Endothelial cell (in vitro differentiated cells): Measurements from ENCODE around the gene VPS39. TPM values are rescaled to one million over a fixed set of nuclear protein-coding genes. Genes with fewer than 3 reads are reported as not detected.

Experiments used
- DNase-seq: peaks from one replicate; pipeline ENCODE4 v3.0.0; 2021; ENCODE audit warnings: low spot score
- H3K27ac Mint-ChIP-seq: one replicate; pipeline ENCODE4 v1.8.0; 2021; ENCODE audit warnings: mixed read lengths, inconsistent platforms; ENCODE audit not compliant: unreplicated experiment
- H3K27me3 Mint-ChIP-seq: one replicate; pipeline ENCODE4 v1.8.0; 2021; ENCODE audit warnings: mild to moderate bottlenecking, moderate library complexity, mixed read lengths, inconsistent platforms; ENCODE audit not compliant: unreplicated experiment
- H3K36me3 Mint-ChIP-seq: one replicate; pipeline ENCODE4 v1.8.0; 2021; ENCODE audit warnings: mild to moderate bottlenecking, low read depth, mixed read lengths, inconsistent platforms; ENCODE audit not compliant: unreplicated experiment
- H3K4me1 Mint-ChIP-seq: one replicate; pipeline ENCODE4 v1.8.0; 2021; ENCODE audit warnings: mild to moderate bottlenecking, mixed read lengths, inconsistent platforms; ENCODE audit not compliant: unreplicated experiment
- H3K4me3 Mint-ChIP-seq: one replicate; pipeline ENCODE4 v1.8.0; 2021; ENCODE audit warnings: mild to moderate bottlenecking, mixed read lengths, inconsistent platforms; ENCODE audit not compliant: unreplicated experiment
- H3K9me3 Mint-ChIP-seq: one replicate; pipeline ENCODE4 v1.8.0; 2021; ENCODE audit warnings: mixed read lengths, inconsistent platforms; ENCODE audit not compliant: unreplicated experiment
- CTCF ChIP-seq: fragments of 200-600 bp; sonication (generic); IDR thresholded peaks from one replicate; pipeline ENCODE4 v1.5.0; 2021; ENCODE audit warnings: antibody characterized with exemption; ENCODE audit not compliant: unreplicated experiment
- total RNA-seq: library from RNA; stranded (reverse); fragmentation: NEBNext Ultra II Directional; extraction: Animal tissue kit (Norgen Biotek cat#: 25700); gene quantifications from one replicate; pipeline ENCODE4 v1.2.1, GENCODE V29; 2021; ENCODE audit not compliant: unreplicated experiment

VPS39 gene
- total RNA-seq, 1 donor from 2014 or later, result 66.2 TPM

- no peak for TF ChIP-seq CTCF
- H3K4me1 Mint-ChIP-seq, result peaks cover 6% of the 10 kb centered on the region
Observed at GRCh38 chr15:42163291-42163690, 44.8 kb downstream of the VPS39 start.

GRCh38 chr15:42160136-42160535 is 48.0 kb downstream of the VPS39 start:
- Mint-ChIP-seq H3K9me3 (no peaks in the 10 kb centered on the region), H3K4me3 (no peak overlapping the region), H3K4me1 (peaks cover 6% of the 10 kb centered on the region), H3K27ac (no peak overlapping the region), H3K27me3 (peaks cover 4% of the 10 kb centered on the region), H3K36me3 (peaks cover 54% of the 10 kb centered on the region)
- no peak for TF ChIP-seq CTCF
- DNase-seq, result no peak

More at GRCh38 chr15:42163291-42163690, 44.8 kb downstream of the VPS39 start:
- no peaks in the 10 kb centered on the region for H3K9me3 Mint-ChIP-seq
- DNase-seq, result no peak
- peak overlapping the region; percentile 76 for H3K4me3 Mint-ChIP-seq
- peaks cover 2% of the 10 kb centered on the region for H3K27me3 Mint-ChIP-seq
- peaks cover 77% of the 10 kb centered on the region for H3K36me3 Mint-ChIP-seq
- H3K27ac Mint-ChIP-seq, result no peak overlapping the region

- H3K9me3 Mint-ChIP-seq, result no peaks in the 10 kb centered on the region
- peaks cover 6% of the 10 kb centered on the region for H3K4me1 Mint-ChIP-seq
- peaks cover 55% of the 10 kb centered on the region for H3K36me3 Mint-ChIP-seq
- no peak overlapping the region for H3K4me3 Mint-ChIP-seq
- DNase-seq, result no peak
- H3K27me3 Mint-ChIP-seq, result peaks cover 4% of the 10 kb centered on the region
- TF ChIP-seq CTCF, result no peak
- H3K27ac Mint-ChIP-seq, result no peak overlapping the region
Observed at GRCh38 chr15:42159381-42160015, 48.6 kb downstream of the VPS39 start.

GRCh38 chr15:42158941-42159340 is 49.2 kb downstream of the VPS39 start:
- Mint-ChIP-seq H3K9me3 (no peaks in the 10 kb centered on the region), H3K36me3 (peaks cover 52% of the 10 kb centered on the region), H3K27ac (no peak overlapping the region), H3K4me3 (no peak overlapping the region), H3K27me3 (peaks cover 7% of the 10 kb centered on the region), H3K4me1 (peaks cover 6% of the 10 kb centered on the region)
- no peak for DNase-seq
- TF ChIP-seq CTCF, result no peak

- Mint-ChIP-seq H3K9me3 (no peaks in the 10 kb centered on the region), H3K4me3 (peak overlapping the region; percentile 32), H3K27me3 (peaks cover 9% of the 10 kb centered on the region), H3K36me3 (peaks cover 45% of the 10 kb centered on the region), H3K4me1 (peaks cover 6% of the 10 kb centered on the region), H3K27ac (no peak overlapping the region)
- DNase-seq, result no peak
- TF ChIP-seq CTCF, result no peak
Observed at GRCh38 chr15:42157981-42158765, 49.9 kb downstream of the VPS39 start.
